GM21723 (cell line): ENCODE data around the gene AK9.
"Not testable (repeated sequence)": the region's sequence is repeated elsewhere in the genome, so short reads cannot be mapped to it uniquely, and the experiment has no call there.

Source experiments
- ATAC-seq: cut with Tn5 transposase; IDR thresholded peaks from one replicate; pipeline ENCODE4 v1.9.1; 2021; ENCODE audit warnings: mild to moderate bottlenecking, moderate library complexity; ENCODE audit not compliant: unreplicated experiment

The AK9 gene

GRCh38 chr6:109696355-109696754, 5.4 kb upstream of the AK9 start:
- no peak for ATAC-seq

GRCh38 chr6:109695468-109695867, 4.5 kb upstream of the AK9 start:
- ATAC-seq: no peak

- ATAC-seq: peak; percentile 41
Observed at GRCh38 chr6:109693111-109693510, 2.1 kb upstream of the AK9 start.

GRCh38 chr6:109690373-109690736, 647 bp downstream of the AK9 start:
- ATAC-seq: peak; percentile 40

GRCh38 chr6:109687271-109687761, 3.7 kb downstream of the AK9 start:
- no peak for ATAC-seq

- no peak for ATAC-seq
Observed at GRCh38 chr6:109686566-109687265, 4.3 kb downstream of the AK9 start.

GRCh38 chr6:109678661-109679505, 12.1 kb downstream of the AK9 start:
- not testable (repeated sequence) for ATAC-seq

GRCh38 chr6:109678240-109678639, 12.8 kb downstream of the AK9 start:
- ATAC-seq: no peak

GRCh38 chr6:109676724-109677123, 14.3 kb downstream of the AK9 start:
- no peak for ATAC-seq

GRCh38 chr6:109672839-109673238, 18.2 kb downstream of the AK9 start:
- ATAC-seq: no peak

- no peak for ATAC-seq
Observed at GRCh38 chr6:109672175-109672574, 18.8 kb downstream of the AK9 start.

- ATAC-seq: no peak
Observed at GRCh38 chr6:109671733-109672132, 19.3 kb downstream of the AK9 start.

GRCh38 chr6:109669811-109670210, 21.2 kb downstream of the AK9 start:
- no peak for ATAC-seq

- ATAC-seq: no peak
Observed at GRCh38 chr6:109662192-109662591, 28.8 kb downstream of the AK9 start.

GRCh38 chr6:109660526-109661320, 30.3 kb downstream of the AK9 start:
- no peak for ATAC-seq

- ATAC-seq: no peak
Observed at GRCh38 chr6:109655761-109656262, 35.2 kb downstream of the AK9 start.

- no peak for ATAC-seq
Observed at GRCh38 chr6:109653264-109653663, 37.7 kb downstream of the AK9 start.

- no peak for ATAC-seq
Observed at GRCh38 chr6:109644131-109644530, 46.9 kb downstream of the AK9 start.

GRCh38 chr6:109632405-109632804, 58.6 kb downstream of the AK9 start:
- ATAC-seq: no peak

GRCh38 chr6:109631403-109631802, 59.6 kb downstream of the AK9 start:
- no peak for ATAC-seq
